NCI-H2196 treated with DMSO at 0.1 percent for 48 hours (cell line): ENCODE data around the gene HSPB9.
A peak's percentile ranks its signal among the peaks of the same experiment; 100 is the strongest.

Source experiments
- DNase-seq: peaks from one replicate; lab custom pipeline; 2025; ENCODE audit not compliant: unreplicated experiment; lab: John Stamatoyannopoulos, UW

Gene HSPB9

GRCh38 chr17:42118126-42118510 is 4.5 kb upstream of the HSPB9 start:
- no peak for DNase-seq

GRCh38 chr17:42118545-42118944 is 4.1 kb upstream of the HSPB9 start:
- no peak for DNase-seq

- DNase-seq, result no peak
These were observed 3.3 kb upstream of the HSPB9 start for GRCh38 chr17:42119301-42119700.

DNA sequence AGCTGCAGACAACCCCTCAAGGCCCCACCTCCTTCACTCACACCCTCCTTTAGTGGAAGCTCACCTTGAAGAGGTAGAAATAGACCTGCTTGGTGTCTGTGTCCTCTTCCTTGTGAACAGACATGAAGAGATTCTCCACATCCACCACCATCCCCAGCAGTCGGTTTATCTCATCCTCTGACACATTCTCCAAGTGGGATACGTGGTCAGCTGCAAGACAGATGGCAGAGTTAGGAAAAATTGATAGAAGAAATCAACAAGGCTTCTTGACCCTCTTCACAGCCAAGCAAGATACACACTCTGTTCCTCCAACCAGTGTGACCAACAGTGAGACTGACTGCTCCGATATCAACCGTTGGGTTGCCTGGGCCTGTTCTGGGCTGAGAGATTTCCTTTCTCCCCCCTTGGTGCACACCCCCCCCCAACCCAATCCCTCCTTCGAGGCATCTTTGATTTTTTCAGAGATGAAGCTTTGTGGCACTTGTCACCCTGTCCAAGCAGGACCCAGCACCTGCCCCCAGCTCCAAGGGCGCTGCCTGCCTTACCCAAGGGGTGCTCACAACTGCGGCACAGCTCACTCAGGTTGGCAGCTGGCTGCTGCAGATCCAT is 2.3 kb upstream of the HSPB9 start:
- no peak for DNase-seq

- no peak for DNase-seq
These were observed 1.5 kb upstream of the HSPB9 start, which contains the start of gene KAT2A for GRCh38 chr17:42120770-42121769. KAT2A (minus strand) TSS chr17:42121367; CDS start chr17:42121304, 63 bp downstream.

DNA sequence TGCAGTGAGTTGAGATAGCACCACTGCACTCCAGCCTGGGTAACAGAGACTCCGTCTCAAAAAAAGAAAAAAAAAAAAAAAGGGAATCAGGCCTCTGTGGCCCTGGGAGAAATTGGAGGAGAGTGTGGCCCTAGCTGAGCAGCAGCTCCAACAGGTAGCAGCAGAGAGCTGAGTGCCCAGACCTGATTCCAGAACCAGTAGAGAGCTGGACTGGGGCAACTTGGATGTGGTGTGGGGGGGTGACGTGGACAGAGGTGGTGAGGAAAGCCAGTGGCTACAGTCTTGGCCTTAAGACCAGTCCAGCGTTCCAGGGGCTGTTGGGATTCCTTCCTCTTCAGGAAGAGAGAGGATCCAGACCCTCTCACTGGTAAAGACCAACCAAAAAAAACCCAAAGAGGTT is 1.7 kb downstream of the HSPB9 start:
- DNase-seq, result no peak

- DNase-seq, result no peak
These were observed 3.0 kb downstream of the HSPB9 start for GRCh38 chr17:42125565-42125964.

DNA sequence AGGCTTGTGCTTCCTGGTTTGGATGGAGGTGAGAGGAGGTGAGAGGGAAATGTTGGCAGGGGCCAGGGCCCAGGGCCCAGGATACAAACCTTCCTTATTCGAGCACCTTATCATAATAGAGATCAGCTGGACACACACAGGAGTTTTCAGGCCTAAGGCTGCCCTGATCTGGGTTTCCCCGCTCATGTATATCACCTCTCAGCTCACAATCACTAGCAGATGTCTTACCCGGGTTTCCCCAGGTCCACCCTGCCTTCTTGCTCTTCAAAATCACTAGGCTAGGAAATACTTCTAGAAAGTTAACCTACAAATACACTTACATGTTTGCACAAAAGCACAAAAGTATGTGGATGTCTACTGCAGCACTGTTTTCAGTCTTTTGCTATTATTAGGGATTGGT is 4.2 kb downstream of the HSPB9 start:
- DNase-seq, result no peak

- no peak for DNase-seq
These were observed 4.8 kb downstream of the HSPB9 start for GRCh38 chr17:42127414-42127813.

DNA sequence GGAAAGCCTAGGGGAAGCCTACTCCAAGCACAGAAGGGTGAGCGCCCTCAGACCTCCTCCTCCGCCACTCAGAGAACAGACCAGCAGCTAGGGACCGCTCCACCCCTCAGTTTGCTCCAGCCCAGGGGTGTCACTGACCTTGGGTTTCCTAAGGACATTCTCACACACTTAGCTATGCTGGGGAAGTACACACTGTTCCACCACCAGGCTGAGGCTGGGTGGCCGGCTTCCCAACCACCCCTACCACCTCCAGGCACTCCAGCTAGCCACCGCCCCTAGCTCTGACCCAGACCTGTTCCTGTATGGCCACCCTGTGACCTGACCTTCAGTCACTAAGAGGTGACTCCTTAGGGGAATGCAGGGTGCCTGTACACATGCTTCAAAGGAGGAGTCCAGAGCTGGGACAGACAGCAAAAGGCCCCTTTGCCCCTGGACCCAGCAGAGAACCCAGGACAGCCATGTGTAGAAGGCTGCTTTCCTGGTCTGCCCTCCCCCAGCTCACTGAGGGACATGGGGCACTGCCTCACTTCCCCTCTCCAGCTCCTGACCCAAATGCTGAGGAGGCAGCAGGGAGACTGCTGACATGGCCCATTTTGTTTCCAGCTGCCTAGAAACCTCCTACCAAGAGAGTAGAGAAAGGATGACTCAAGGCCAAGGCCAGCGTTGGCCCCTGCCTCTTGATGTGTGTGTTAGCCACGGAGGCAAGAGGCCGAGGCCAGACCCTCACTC is 6.7 kb downstream of the HSPB9 start:
- no peak for DNase-seq

GRCh38 chr17:42130310-42130936 is 7.8 kb downstream of the HSPB9 start:
- DNase-seq, result no peak

GRCh38 chr17:42131232-42131631 is 8.6 kb downstream of the HSPB9 start:
- DNase-seq, result no peak

DNA sequence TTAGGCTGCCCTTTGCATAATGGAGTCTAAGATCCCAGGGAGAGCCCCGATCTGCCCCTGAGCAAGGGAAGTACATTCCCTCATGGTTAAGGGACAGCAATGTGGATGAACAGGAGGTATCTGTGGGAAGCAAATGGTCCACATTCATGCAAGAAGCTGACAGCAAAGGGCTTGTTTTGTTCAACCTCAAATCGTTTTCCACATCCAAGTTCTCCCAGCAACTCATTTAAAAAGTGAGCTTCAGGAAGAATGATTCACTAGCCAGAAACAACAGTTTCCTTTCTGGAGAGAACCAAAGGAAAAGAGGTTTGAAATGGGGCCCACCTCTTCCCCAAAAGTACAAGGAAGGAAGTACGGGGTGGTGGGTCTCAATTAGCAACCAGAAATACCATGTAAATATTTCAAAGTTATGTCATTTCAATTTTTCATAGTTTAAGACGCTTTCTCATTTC is 9.4 kb downstream of the HSPB9 start:
- DNase-seq, result no peak

- DNase-seq, result peak; percentile 53
These were observed 10.3 kb downstream of the HSPB9 start for GRCh38 chr17:42132941-42133340.

GRCh38 chr17:42133461-42134041 is 10.9 kb downstream of the HSPB9 start:
- peak; percentile 26 for DNase-seq

GRCh38 chr17:42135151-42135550 is 12.5 kb downstream of the HSPB9 start:
- DNase-seq, result no peak

DNA sequence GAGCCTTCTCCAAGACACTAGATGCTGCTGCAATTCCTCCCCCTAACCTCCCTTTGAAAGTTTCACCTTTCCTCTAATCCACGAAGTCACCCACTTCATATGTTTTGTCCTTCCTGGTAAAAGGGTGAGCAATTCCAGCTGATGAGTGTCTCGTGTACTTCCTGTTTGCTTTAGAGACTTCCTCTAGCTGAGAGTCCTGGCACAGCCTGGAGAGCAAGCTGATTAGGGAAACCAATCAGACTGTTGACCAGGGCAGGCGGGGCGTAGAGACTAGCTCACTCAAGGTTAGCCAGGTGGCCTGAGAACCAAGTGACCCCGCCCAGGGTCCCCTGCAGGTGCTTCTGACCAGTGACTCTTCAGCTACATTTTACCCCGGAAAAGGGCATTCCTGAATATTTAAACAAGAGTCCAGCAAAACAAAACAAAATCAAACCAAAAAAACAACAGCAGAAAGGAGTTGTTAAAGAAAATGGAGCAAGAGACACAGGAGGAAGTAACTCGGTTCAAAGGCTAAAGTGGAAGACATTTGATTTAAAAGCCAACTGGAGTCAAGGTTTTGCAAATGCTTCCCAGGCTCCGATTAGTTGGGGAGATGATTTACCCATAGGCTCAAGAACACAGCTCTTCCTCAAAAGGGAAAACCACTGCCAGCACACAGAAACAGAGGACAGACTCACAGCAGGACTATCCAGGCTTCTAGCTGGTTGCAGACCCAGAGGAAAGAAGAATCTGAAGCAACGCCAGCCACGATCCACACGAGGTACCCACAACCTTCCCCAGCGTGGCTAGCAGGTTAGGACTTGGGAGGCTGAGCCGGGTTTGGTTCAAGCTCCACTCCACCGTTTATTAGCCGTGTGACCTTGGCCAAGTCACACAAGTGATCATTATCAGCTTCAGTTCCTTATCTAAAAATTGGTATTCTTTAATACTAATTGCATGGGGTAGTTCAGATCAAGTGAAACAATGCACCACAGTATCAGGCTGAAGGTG is 13.4 kb downstream of the HSPB9 start:
- DNase-seq, result peak; percentile 39

DNA sequence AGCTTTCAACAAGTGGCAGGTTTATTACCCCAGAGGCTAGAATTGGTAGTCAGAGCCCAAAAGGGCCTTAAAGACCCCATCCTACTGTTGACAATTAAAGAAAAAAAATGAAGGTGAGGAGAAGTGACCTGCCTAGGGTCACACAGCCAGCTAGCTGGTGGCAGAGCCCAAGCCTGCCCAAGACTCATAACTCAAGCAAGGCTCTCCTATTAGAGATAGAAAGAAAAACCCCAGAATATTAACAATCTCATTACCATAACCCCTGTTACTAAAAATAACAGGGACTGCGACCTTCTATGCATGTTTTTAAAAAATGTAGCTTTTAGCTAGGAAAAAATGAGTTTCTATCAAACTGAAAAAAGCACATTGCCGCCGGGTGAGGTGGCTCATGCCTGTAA is 14.0 kb downstream of the HSPB9 start:
- no peak for DNase-seq

DNA sequence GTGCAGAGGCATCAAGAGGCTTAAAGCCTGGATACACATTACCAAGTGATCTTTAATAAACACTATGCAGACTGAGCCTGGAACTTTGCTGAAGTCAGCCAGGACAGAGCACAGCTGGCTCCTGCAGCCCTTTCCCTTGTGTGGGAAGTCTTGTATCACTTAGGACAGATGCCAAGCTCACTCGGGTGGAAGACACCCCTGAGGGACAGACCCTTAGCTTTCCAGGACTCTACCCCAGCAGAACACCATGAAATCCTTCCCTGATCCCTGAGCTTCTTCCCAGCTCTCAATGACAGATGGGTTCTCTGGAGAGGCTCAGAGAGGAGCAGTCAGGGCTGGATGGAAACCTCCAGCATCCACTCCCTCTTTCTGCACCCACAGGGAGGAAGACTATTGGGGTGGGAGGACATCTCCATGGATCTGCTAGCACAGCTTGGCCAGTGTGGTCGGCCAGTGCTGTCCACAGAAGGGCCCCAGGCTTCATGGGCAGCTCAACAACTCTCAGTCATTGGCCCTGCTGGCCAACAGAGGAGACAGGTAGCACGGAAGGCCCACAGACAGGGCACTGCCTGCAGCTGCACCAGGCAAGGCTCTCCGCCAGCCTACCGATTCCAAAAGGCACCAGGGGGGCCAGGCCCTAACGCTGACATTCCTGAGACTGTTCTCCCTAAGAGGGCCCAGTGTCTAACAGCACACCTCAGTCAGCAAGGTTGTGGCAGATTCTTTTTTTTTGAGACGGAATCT is 16.3 kb downstream of the HSPB9 start:
- DNase-seq, result no peak
